Liver (tissue), 9 donors: Measurements from ENCODE around the gene NIT2. TPM values are rescaled to one million over a fixed set of nuclear protein-coding genes. Genes with fewer than 3 reads are reported as not detected.

ENCODE experiments used
- DNase-seq: peaks from one replicate; pipeline ENCODE4 v3.0.0-alpha.2; 2017; ENCODE audit warnings: low spot score
- H3K27ac ChIP-seq, 2 donors: one replicate each; pipeline ENCODE4 v1.7.0; 2013; ENCODE audit warnings: inconsistent platforms in 2 of 2, low read length in 2 of 2, control low read depth in 1 of 2, low read depth in 1 of 2, mild to moderate bottlenecking in 1 of 2
- H3K27me3 ChIP-seq, 4 donors: one replicate each; pipeline versions ENCODE4 v1.6.1 to v1.7.0; 2013; ENCODE audit warnings: low read length in 3 of 4, inconsistent platforms in 1 of 4, mild to moderate bottlenecking in 1 of 4, moderate library complexity in 1 of 4; ENCODE audit not compliant: control insufficient read depth in 4 of 4, insufficient read depth in 4 of 4
- H3K36me3 ChIP-seq, 4 donors: one replicate each; pipeline versions ENCODE4 v1.6.1 to v1.7.0; 2013; ENCODE audit warnings: low read length in 3 of 4, mild to moderate bottlenecking in 3 of 4, low read depth in 1 of 4, moderate library complexity in 1 of 4; ENCODE audit not compliant: control insufficient read depth in 4 of 4, insufficient read depth in 3 of 4
- H3K4me1 ChIP-seq, 4 donors: one replicate each; pipeline versions ENCODE4 v1.6.1 to v1.7.0; 2013; ENCODE audit warnings: low read length in 3 of 4, mild to moderate bottlenecking in 3 of 4, moderate library complexity in 1 of 4; ENCODE audit not compliant: control insufficient read depth in 4 of 4, insufficient read depth in 4 of 4
- H3K4me3 ChIP-seq, 3 donors: one replicate each; pipeline versions ENCODE4 v1.6.1 to v1.7.0; 2013; ENCODE audit warnings: low read length in 3 of 3, control low read depth in 1 of 3, low read depth in 1 of 3, mild to moderate bottlenecking in 1 of 3
- H3K9ac ChIP-seq, 2 donors: one replicate each; pipeline ENCODE4 v1.7.0; 2013; ENCODE audit warnings: low read length in 2 of 2, mild to moderate bottlenecking in 2 of 2, moderate library complexity in 2 of 2, control low read depth in 1 of 2, low read depth in 1 of 2
- H3K9me3 ChIP-seq, 4 donors: one replicate each; pipeline versions ENCODE4 v1.6.1 to v1.7.0; 2013; ENCODE audit warnings: low read length in 3 of 4; ENCODE audit not compliant: control insufficient read depth in 4 of 4
- ATF3 ChIP-seq: IDR thresholded peaks from 2 replicates; pipeline ENCODE4 v1.6.1; 2016; ENCODE audit warnings: antibody characterized with exemption
- CTCF ChIP-seq: fragments of 150-350 bp; IDR thresholded peaks from 2 replicates; pipeline ENCODE4 v1.5.1; 2017; ENCODE audit warnings: improper control_type of control experiment, low read depth, low read length; ENCODE audit not compliant: missing input control
- EGR1 ChIP-seq, 2 donors: IDR thresholded peaks; 2 replicates each; pipeline ENCODE4 v1.6.1; 2016 to 2018; ENCODE audit warnings: antibody characterized with exemption in 2 of 2, low read depth in 2 of 2
- FOXA1 ChIP-seq: IDR thresholded peaks from 2 replicates; pipeline ENCODE4 v1.6.1; 2016; ENCODE audit warnings: antibody characterized with exemption
- FOXA2 ChIP-seq: IDR thresholded peaks from 2 replicates; pipeline ENCODE4 v1.6.1; 2016; ENCODE audit warnings: antibody characterized with exemption
- GABPA ChIP-seq, 2 donors: IDR thresholded peaks in 1 of 2; conservative IDR thresholded peaks in 1 of 2; 2 replicates each; pipeline ENCODE4 v1.6.1; 2016; ENCODE audit warnings: antibody characterized with exemption in 2 of 2, mild to moderate bottlenecking in 1 of 2, moderate library complexity in 1 of 2
- HNF4A ChIP-seq, 2 donors: conservative IDR thresholded peaks; 2 replicates each; pipeline ENCODE4 v1.6.1; 2016; ENCODE audit warnings: antibody characterized with exemption in 2 of 2, mild to moderate bottlenecking in 2 of 2
- HNF4G ChIP-seq: IDR thresholded peaks from 2 replicates; pipeline ENCODE4 v1.6.1; 2016; ENCODE audit warnings: antibody characterized with exemption
- JUND ChIP-seq, 2 donors: IDR thresholded peaks; 2 replicates each; pipeline ENCODE4 v1.6.1; 2016; ENCODE audit warnings: antibody characterized with exemption in 2 of 2
- MAX ChIP-seq: IDR thresholded peaks from 2 replicates; pipeline ENCODE4 v1.6.1; 2016; ENCODE audit warnings: antibody characterized with exemption
- NR2F2 ChIP-seq: IDR thresholded peaks from 2 replicates; pipeline ENCODE4 v1.6.1; 2016; ENCODE audit warnings: antibody characterized with exemption
- RAD21 ChIP-seq, 2 donors: IDR thresholded peaks; 2 replicates each; pipeline ENCODE4 v1.6.1; 2016; ENCODE audit warnings: antibody characterized with exemption in 2 of 2, mild to moderate bottlenecking in 2 of 2
- REST ChIP-seq: IDR thresholded peaks from 2 replicates; pipeline ENCODE4 v1.6.1; 2016; ENCODE audit warnings: antibody characterized with exemption, mild to moderate bottlenecking
- RXRA ChIP-seq, 2 donors: IDR thresholded peaks; 2 replicates each; pipeline ENCODE4 v1.6.1; 2017 to 2018; ENCODE audit warnings: antibody characterized with exemption in 2 of 2, mild to moderate bottlenecking in 1 of 2
- SP1 ChIP-seq: IDR thresholded peaks from 2 replicates; pipeline ENCODE4 v1.6.1; 2018; ENCODE audit warnings: antibody characterized with exemption, mild to moderate bottlenecking
- TAF1 ChIP-seq: conservative IDR thresholded peaks from 2 replicates; pipeline ENCODE4 v1.6.1; 2016; ENCODE audit warnings: antibody characterized with exemption, mild to moderate bottlenecking
- YY1 ChIP-seq: IDR thresholded peaks from 2 replicates; pipeline ENCODE4 v1.6.1; 2016; ENCODE audit warnings: antibody characterized with exemption, mild to moderate bottlenecking
- WGBS: extraction: QIAGEN DNeasy Blood & Tissue Kit; methylation state at CpG from one replicate; pipeline ENCODE4 v1.1.7; 2013; 5-methylcytosine and 5-hydroxymethylcytosine counted together
- polyA plus RNA-seq, 2 donors: library from polyadenylated mRNA; stranded (reverse) in 1 of 2; unstranded in 1 of 2; fragments of 200-250 nt in 1 of 2; fragments of >200 nt in 1 of 2; fragmentation: Nextera tagmentation in 1 of 2; extraction: Ambion mirVana in 1 of 2; gene quantifications; one replicate each; pipeline versions ENCODE4 v1.2.1 to v1.2.3, GENCODE V29; 2013 to 2015
- total RNA-seq, 2 donors: library from RNA; depleted of rRNA; stranded (reverse); fragments of >200 nt; gene quantifications; one replicate each; pipeline ENCODE4 v1.2.3, GENCODE V29; 2014
- donor health status: healthy.
- donor health status: healthy.
- donor health status: healthy.
- donor health status: healthy.
- donor health status: healthy.

NIT2 gene
- total and polyA plus RNA-seq, 4 donors: 32.4 to 243 (median 55.3) TPM

DNA sequence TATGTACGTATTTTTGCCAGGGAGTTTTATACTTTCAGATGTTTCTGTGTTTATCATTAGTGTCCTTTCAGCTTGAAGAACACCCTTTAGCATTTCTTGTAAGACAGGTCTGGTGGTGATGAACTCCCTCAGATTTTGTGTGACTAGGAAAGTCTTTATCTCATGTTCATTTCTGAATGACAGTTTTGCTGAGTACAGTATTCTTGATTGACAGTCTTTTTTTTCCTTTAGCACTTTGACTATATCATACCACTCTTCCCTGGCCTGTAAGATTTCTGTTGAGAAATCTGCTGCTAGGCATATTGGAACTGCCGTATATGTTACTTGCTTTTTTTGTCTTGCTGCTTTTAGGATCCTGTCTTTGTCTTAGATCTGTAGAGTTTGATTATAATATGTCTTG lies 72.6 kb downstream of the NIT2 start:
- Histone ChIP-seq H3K4me1 (peaks cover 2 to 16% (median 12%) of the 10 kb centered on the region in 4 donors), H3K27ac (no peak overlapping the region), H3K36me3 (peaks cover 0 to 4% (median 2%) of the 10 kb centered on the region in 4 donors), H3K4me3 (no peak overlapping the region), H3K27me3 (no peaks in the 10 kb centered on the region), H3K9me3 (peaks cover 0 to 1% (median 0%) of the 10 kb centered on the region in 4 donors), H3K9ac (no peak overlapping the region)
- 98% methylated on average over 2 of the region's 2 CpGs for WGBS
- TF ChIP-seq REST (no peak), FOXA2 (no peak), CTCF (no peak), ATF3 (no peak), MAX (no peak), HNF4A (conservative IDR thresholded peaks at IDR 0.05) (no peak), YY1 (no peak), TAF1 (no peak), HNF4G (no peak), SP1 (no peak), RAD21 (IDR thresholded peaks at IDR 0.05) (no peak), EGR1 (IDR thresholded peaks at IDR 0.05; ENCODE audit: low read depth in 2 of 2) (no peak), NR2F2 (no peak), FOXA1 (no peak), JUND (IDR thresholded peaks at IDR 0.05) (no peak), GABPA (IDR thresholded peaks at IDR 0.05 in 1 of 2, conservative IDR thresholded peaks at IDR 0.05 in 1 of 2) (no peak), RXRA (IDR thresholded peaks at IDR 0.05) (no peak)
- DNase-seq: no peak

DNA sequence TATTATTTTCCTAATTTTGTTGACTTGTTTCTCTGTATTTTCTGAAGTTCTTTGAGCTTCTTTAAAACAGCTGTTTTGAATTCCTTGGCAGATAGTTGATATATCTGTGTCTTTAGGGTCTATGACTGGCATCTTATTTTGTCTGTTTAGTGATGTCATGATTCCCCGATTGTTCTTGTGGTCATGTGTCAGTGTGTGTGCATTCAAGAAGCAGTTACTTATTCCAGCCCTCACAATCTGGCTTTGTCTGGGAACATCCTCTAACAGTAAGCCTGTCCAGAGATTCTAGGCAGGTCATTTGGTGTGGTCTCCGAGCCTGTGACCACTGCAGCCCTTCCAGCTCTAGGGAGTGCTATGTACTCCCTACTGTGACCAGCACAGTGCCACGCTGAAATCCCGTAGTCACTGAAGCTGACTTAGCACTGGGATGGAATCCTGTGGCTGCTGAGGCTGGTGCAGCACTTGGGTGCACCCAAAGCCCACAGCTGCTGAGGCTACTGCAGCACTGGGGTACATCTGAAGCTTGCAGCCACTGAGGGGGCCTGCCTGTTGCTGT lies 73.5 kb downstream of the NIT2 start:
- Histone ChIP-seq H3K4me3 (no peak overlapping the region), H3K27ac (no peak overlapping the region), H3K36me3 (peaks cover 0 to 4% (median 3%) of the 10 kb centered on the region in 4 donors), H3K9me3 (peaks cover 0 to 1% (median 0%) of the 10 kb centered on the region in 4 donors), H3K27me3 (no peaks in the 10 kb centered on the region), H3K4me1 (peaks cover 2 to 16% (median 12%) of the 10 kb centered on the region in 4 donors), H3K9ac (no peak overlapping the region)
- no peak for DNase-seq
- TF ChIP-seq CTCF (no peak), RAD21 (IDR thresholded peaks at IDR 0.05) (no peak), GABPA (IDR thresholded peaks at IDR 0.05 in 1 of 2, conservative IDR thresholded peaks at IDR 0.05 in 1 of 2) (no peak)
- WGBS: 91% methylated on average over 4 of the region's 4 CpGs
